ENCODE measurements around the gene PCDHA6.
A peak's percentile ranks its signal among the peaks of the same experiment; 100 is the strongest.
"Not testable (repeated sequence)": the region's sequence is repeated elsewhere in the genome, so short reads cannot be mapped to it uniquely, and the experiment has no call there.

PCDHA6 gene

GRCh38 chr5:140868721-140869554 is 41.2 kb downstream of the PCDHA6 start, which contains the start of gene PCDHA11:
Gene PCDHA11 (plus strand): TSS chr5:140868957. CDS start chr5:140869104, 147 bp downstream.
- peak; percentile 7 for DNase-seq

DNA sequence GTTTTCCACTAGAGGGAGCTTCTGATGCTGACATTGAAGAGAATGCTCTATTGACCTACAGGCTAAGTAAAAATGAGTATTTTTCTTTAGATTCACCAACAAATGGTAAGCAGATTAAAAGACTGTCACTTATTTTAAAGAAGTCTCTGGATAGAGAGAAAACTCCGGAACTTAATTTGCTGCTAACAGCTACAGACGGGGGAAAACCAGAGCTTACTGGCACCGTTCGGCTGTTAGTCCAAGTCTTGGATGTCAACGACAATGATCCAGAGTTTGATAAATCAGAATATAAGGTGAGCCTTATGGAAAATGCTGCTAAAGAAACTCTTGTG is 41.8 kb downstream of the PCDHA6 start:
- DNase-seq, result no peak

DNA sequence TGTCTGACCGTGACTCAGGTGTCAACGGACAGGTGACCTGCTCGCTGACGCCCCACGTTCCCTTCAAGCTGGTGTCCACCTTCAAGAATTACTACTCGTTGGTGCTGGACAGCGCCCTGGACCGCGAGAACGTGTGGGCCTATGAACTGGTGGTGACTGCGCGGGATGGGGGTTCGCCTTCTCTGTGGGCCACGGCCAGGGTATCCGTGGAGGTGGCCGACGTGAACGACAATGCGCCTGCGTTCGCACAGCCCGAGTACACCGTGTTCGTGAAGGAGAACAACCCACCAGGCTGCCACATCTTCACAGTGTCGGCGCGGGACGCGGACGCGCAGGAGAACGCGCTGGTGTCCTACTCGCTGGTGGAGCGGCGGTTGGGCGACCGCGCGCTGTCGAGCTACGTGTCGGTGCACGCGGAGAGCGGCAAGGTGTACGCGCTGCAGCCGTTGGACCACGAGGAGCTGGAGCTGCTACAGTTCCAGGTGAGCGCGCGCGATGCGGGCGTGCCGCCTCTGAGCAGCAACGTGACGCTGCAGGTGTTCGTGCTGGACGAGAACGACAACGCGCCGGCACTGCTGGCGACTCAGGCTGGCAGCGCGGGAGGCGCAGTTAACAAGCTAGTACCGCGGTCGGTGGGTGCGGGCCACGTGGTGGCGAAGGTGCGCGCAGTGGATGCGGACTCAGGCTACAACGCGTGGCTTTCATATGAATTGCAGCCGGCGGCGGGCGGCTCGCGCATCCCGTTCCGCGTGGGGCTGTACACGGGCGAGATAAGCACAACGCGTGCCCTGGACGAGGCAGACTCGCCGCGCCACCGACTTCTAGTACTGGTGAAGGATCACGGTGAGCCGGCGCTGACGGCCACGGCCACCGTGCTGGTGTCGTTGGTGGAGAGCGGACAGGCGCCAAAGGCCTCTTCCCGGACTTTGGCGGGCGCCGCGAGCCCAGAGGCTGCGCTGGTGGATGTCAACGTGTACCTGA is 42.8 kb downstream of the PCDHA6 start:
- no peak for DNase-seq

DNA sequence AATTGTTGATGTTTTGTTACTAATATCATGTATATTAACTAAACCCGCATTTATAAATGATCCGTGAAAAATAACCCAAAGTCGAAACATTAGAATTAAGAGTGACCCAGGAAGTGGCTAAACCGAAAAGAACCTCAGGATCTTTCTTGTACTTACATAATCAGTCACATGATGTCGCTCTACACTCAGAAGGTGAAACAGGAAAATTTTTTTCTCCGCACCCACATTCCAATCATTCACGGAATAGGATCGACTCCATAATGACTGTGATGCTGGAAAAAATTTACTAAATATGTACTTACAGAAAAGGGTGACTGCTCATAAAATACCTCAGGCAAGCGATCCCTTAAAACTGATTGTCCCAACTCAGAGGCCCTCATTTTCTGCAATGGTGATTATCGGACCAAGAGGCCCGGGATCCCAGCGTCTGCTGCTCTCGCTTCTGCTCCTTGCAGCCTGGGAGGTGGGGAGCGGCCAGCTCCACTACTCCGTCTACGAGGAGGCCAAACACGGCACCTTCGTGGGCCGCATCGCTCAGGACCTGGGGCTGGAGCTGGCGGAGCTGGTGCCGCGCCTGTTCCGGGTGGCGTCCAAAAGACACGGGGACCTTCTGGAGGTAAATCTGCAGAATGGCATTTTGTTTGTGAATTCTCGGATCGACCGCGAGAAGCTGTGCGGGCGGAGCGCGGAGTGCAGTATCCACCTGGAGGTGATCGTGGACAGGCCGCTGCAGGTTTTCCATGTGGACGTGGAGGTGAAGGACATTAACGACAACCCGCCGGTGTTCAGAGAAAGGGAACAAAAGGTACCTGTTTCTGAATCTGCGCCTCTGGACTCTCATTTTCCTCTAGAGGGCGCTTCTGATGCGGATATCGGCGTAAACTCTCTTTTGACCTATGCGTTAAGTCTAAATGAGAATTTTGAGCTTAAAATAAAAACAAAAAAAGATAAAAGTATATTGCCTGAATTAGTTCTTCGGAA is 47.6 kb downstream of the PCDHA6 start, which contains the start of gene PCDHA12:
Gene PCDHA12 (plus strand): TSS at position 224 of the 981 bp plus-strand sequence. CDS start 165 bp downstream, at position 389.
- peak; percentile 3 for DNase-seq

- DNase-seq, result not testable (repeated sequence)
These were observed 48.9 kb downstream of the PCDHA6 start for GRCh38 chr5:140876541-140877261.

GRCh38 chr5:140877262-140877581 is 49.5 kb downstream of the PCDHA6 start:
- no peak for DNase-seq

Data from EL (cell line).